GM12891 (cell line): ENCODE measurements around the gene HDLBP.

Experiments used
- POLR2A ChIP-seq: IDR thresholded peaks from 2 replicates; pipeline ENCODE4 v1.6.1; 2011; ENCODE audit warnings: low read depth, low read length, control low read depth
- POLR2AphosphoS5 ChIP-seq: IDR thresholded peaks from 2 replicates; pipeline ENCODE4 v1.6.1; 2011; ENCODE audit warnings: low read depth, low read length, control low read depth

- TF ChIP-seq POLR2A = no peak
- TF ChIP-seq POLR2AphosphoS5 = no peak
Observed at GRCh38 chr2:241267249-241268067, 48.0 kb downstream of the HDLBP start.
